A673 (cell line): ENCODE results near the gene APOA5.

Experiments used
- CTCF ChIP-seq: fragments of 300-800, 200-600 bp; sonication (generic); conservative IDR thresholded peaks from 2 replicates; pipeline ENCODE4 v1.5.1; 2017; ENCODE audit warnings: low read depth, mild to moderate bottlenecking, antibody characterized with exemption, low read length, moderate library complexity, mixed read lengths
- EZH2 ChIP-seq: fragments of 200-600 bp; sonication (generic); IDR thresholded peaks from 2 replicates; pipeline ENCODE4 v1.6.1; 2017; ENCODE audit warnings: borderline replicate concordance, low read depth, mild to moderate bottlenecking, mixed read lengths, antibody characterized with exemption, low read length; ENCODE audit not compliant: poor library complexity, severe bottlenecking

DNA sequence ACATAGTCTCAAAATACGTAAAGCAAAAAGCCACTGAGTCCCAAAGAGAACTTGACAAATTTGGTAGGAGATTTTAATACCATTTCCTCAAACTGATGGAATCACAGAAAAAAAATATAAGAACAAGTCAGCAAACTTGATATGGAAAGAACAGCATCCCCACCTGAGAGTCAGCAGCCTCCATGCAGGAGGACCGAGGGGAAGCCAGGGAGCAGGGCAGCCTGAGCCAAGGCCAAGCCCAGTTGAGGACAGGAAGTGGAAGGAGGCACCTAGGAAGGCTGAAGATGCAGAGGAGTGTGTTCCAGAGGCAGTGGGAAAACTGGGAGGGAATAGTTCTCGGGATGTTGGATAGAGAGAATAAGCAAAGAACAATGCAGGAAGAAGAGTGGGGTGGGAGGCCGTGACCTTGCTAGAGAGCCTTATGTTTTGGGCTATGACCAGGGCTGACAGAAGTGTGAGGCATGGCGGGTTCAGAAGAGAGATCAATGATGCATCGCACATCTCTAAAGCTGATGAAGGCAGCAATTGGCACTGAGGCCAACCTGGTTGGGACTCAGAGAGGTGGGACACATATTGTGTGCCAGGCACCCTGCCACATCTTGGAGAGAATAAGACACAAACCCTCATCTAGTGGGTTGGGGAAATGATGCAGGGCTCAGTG lies 16.1 kb upstream of the APOA5 start:
- TF ChIP-seq CTCF, result no peak
- TF ChIP-seq EZH2, result no peak
